ENCODE results near the gene TNFAIP8L1.

GRCh38 chr19:4676955-4677731 lies 37.8 kb downstream of the TNFAIP8L1 start:
- TF ChIP-seq, protein P1, sequence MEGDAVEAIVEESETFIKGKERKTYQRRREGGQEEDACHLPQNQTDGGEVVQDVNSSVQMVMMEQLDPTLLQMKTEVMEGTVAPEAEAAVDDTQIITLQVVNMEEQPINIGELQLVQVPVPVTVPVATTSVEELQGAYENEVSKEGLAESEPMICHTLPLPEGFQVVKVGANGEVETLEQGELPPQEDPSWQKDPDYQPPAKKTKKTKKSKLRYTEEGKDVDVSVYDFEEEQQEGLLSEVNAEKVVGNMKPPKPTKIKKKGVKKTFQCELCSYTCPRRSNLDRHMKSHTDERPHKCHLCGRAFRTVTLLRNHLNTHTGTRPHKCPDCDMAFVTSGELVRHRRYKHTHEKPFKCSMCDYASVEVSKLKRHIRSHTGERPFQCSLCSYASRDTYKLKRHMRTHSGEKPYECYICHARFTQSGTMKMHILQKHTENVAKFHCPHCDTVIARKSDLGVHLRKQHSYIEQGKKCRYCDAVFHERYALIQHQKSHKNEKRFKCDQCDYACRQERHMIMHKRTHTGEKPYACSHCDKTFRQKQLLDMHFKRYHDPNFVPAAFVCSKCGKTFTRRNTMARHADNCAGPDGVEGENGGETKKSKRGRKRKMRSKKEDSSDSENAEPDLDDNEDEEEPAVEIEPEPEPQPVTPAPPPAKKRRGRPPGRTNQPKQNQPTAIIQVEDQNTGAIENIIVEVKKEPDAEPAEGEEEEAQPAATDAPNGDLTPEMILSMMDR (IDR thresholded peaks at IDR 0.05; ENCODE audit: low read depth, low read length) = peak; percentile 33
- TF ChIP-seq MYC (IDR thresholded peaks at IDR 0.05; ENCODE audit: low read depth, low read length) = no peak
- TF ChIP-seq POLR2A (IDR thresholded peaks at IDR 0.05; ENCODE audit: extremely low read depth, insufficient read length) = no peak
- TF ChIP-seq, protein P2, sequence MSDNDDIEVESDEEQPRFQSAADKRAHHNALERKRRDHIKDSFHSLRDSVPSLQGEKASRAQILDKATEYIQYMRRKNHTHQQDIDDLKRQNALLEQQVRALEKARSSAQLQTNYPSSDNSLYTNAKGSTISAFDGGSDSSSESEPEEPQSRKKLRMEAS (IDR thresholded peaks at IDR 0.05; ENCODE audit: low read depth, low read length) = no peak
